HG02981 (cell line): ENCODE measurements around the gene DDC.

ENCODE experiments used
- ATAC-seq: cut with Tn5 transposase; IDR thresholded peaks from one replicate; pipeline ENCODE4 v1.9.1; 2021; ENCODE audit warnings: mild to moderate bottlenecking, moderate library complexity; ENCODE audit not compliant: unreplicated experiment

Gene DDC

DNA sequence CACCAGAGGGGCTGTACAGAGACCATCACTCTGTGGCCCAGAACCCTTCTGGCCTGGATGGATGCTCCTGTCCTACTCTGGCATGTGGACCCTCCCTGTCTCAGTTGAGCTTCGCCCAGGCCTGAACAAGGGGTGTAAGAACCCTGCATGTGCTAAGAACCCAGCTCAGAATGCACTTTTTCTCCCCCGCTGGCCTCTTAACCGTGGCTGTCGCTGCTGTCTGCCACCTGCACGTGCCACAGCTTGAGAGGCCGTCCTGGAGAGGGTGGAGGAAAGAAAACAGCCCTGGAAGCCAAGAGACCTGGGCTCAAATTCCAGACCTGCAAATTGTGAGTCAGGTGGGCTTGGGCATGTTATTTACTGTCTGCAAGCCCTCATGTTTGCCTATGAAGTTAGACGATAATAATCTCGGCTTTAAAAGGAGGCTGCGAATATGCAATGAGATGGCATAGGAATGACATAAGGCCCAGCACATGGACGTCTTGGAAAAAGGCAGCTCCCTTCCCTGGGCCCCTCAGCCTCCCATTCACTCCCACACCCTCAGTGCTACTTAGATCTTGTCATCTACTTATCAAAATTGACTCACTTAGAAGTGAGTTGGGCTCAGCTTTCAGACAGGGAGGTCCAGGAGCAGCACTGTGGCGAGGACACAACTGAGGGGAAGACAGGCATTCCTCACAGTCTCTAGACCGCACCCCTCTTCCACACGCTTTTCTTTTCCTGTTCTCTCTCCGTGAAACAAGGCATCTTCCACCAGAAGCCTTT, 146.5 kb downstream of the DDC start:
- ATAC-seq = no peak

DNA sequence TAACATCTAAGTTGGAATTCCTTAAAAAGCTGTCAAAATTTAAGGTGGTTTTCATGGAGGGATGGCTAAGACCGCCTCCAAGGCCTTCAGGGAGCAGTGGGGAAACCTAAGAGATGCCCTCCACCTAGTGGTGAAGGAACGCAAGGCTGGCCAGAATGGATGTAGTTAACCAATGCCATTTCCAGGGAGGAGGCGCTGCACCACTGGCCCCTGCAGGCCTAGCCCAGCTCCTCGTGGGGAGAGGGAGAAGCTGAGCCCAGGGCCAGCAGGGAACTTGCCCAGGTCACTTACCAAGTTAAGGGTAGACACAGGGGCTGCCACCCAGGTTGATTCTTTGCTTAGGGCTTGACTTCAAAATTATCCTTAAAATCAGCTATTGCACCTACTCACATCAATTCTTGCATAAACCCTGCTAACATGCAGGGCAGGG, 147.1 kb downstream of the DDC start:
- peak; percentile 85 for ATAC-seq

DNA sequence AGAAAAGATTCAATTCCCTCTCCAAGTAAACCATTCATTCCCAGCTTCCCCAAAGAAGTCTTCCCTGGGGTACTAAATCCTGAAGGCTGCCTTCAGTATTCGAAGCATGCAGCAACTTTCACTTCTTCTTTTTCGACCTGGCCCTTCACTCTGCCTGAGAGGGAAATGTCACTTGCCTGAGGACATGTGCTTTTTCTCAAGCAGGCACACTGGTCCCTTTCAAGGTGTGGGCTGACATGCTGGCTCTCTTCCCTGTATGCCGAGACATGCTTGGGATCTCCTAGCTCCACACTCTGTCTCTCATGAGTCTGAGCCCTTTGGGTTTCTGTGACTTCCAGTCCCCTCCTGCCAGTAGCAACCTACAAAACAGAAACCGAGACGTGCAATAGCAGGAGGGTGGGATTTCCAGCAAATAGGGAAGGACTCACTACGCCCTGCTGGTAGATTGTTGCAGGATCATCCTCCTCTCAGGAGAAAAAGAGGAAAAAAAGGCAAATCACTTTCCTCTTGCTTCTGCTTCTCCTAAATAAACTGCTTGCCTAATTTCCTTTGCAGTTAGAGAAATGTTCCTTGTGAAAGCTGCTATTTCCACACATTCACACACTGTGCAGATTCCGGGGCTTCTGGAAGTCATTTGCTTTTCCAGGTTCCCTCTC, 148.6 kb downstream of the DDC start:
- ATAC-seq = peak; percentile 76

DNA sequence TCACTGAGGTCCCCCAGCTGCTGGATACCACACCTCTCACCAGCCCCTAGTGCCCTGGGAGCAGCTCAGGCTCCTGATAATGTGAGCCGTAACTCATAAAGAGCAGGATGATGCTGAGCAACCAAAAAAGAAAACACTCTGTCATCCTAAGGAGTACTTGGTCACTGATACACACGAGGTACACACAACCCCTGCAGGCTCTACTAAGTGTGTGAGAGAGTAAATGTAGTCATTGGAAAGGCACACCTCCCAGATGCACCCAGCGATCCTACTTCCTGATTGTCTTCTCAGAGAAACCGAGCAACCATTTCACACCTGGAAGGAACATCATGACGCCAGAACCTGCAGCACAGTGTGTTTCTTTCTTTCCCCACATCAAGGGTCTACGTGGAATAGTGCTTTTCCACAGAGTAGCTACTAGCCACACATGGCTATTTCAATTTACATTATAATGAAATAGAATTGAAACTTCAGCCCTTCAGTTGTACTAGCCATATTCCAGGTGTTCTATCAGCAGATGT, 149.3 kb downstream of the DDC start:
- ATAC-seq = no peak

DNA sequence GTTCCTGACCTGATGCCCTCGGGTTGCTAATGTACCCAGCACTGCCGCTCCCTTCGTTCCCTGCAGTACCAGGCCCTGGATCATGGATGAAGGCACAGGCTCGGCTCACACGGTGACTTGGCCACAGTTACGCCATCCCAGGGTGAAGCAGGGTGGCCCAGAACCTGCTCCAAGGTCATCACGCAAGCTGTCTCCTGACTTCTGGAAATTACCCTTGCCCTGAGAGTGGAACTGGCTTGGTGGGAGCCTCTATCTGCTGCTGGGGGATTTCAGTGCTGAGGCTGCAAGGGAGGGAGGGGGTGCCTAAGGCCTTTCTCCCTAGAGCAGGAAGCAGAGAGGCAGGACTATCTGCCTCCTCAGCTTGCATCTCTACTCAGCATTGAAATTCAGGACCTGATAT, 151.6 kb downstream of the DDC start:
- ATAC-seq = no peak

DNA sequence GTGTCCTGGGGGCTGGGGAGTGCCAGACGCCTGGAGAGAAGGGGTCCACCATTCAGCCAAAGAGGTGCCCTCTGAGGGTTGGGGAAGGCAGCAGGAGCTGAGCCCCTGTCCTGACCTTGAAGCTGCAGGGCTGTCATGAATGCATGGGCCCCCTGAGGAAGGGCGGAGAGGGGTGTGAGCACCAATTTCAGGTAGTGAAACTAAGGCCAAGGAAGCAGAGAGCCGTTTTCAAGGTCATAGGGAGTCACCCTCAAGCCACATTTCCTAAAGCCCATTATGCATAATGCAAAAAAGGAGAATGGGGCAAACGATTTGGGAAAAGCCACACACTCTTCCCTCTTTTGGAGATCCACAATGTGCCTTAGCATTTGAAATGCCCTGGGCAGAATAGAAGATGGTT, 152.2 kb downstream of the DDC start:
- ATAC-seq = no peak

GRCh38 chr7:50411332-50411731, 153.9 kb downstream of the DDC start:
- no peak for ATAC-seq

- ATAC-seq = peak; percentile 48
Observed at GRCh38 chr7:50409856-50410745, 155.1 kb downstream of the DDC start.
